GM21381 (cell line): ENCODE data around the gene TMEM54.
"Not testable (repeated sequence)": the region's sequence is repeated elsewhere in the genome, so short reads cannot be mapped to it uniquely, and the experiment has no call there.

Source experiments
- ATAC-seq: cut with Tn5 transposase; IDR thresholded peaks from one replicate; pipeline ENCODE4 v1.9.1; 2021; ENCODE audit warnings: mild to moderate bottlenecking, moderate library complexity; ENCODE audit not compliant: unreplicated experiment

TMEM54 gene

DNA sequence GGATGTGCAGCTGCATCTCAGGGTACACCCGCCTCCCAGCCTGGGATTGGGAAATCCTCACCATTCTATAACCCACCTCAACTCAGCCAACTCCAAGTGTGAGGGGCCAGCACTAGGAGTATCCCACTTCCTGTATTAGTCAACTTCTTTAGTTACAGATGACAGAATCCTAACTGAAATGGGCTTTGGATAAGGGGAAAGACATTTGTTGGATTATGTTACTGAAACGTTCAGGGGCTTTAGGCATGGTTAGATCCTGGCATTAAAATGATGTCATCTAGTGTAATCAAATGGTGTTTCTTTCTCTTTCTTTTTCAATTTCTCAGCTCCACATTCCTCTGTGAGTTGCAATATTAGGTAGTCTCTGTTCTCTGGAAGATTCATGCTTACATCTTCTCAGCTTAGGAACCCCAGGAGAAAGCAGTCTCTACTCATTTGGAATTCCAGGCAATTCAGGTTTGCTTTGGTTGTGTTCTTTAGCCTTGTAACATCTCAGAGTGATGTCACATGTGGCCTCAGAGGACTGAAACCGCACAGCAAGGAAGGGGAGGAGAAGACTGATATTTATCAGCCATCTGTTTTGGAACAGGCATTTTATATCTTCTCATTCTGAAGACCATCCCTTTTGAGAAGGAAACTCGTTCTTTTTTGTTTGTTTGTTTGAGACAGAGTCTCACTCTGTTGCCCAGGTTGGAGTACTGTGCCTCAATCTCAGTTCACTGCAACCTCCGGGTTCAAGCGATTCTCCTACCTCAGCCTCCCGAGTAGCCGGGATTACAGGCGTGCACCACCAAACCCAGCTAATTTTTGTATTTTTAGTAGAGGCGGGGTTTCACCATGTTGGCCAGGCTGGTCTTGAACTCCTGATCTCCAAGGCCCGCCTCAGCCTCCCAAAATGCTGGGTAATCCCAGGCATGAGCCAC is 18.9 kb upstream of the TMEM54 start:
- no peak for ATAC-seq

DNA sequence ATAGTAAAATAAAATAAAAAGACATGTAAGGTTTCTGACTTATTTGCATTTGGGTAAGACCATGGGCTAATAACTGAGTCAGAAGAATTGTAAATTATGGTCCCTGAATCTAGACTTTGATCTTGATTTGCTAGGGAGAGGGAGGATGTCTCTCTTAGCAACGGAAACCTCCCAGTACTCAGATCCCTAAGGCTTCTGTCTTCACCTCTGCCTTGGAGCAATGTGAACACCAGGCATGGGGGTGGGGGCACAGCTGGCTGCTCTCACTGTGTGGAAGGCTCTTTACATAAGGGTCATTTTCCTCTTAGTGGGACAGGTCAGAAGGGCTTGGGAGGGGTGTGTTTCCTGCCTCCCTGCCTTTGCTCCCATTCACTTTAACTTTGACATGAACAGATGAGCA is 17.0 kb upstream of the TMEM54 start:
- no peak for ATAC-seq

DNA sequence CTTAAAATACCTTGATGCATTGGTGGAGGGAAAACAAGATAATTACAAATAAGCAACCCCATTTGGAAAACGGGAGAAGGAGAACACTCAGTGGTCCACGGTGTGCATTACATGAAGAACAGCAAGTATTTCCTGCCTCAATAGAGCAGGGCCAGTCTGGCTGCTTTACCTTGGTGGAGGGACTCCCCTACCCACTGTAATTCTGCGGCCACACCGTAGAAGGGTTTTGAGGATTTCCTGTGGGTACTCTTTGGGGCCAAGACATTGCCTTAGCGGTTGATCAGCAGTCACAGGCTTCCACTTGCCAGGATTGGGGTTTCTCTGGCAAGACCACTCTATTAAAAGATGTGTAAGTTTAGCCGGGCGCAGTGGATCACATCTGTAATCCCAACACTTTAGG is 16.3 kb upstream of the TMEM54 start:
- ATAC-seq = no peak

DNA sequence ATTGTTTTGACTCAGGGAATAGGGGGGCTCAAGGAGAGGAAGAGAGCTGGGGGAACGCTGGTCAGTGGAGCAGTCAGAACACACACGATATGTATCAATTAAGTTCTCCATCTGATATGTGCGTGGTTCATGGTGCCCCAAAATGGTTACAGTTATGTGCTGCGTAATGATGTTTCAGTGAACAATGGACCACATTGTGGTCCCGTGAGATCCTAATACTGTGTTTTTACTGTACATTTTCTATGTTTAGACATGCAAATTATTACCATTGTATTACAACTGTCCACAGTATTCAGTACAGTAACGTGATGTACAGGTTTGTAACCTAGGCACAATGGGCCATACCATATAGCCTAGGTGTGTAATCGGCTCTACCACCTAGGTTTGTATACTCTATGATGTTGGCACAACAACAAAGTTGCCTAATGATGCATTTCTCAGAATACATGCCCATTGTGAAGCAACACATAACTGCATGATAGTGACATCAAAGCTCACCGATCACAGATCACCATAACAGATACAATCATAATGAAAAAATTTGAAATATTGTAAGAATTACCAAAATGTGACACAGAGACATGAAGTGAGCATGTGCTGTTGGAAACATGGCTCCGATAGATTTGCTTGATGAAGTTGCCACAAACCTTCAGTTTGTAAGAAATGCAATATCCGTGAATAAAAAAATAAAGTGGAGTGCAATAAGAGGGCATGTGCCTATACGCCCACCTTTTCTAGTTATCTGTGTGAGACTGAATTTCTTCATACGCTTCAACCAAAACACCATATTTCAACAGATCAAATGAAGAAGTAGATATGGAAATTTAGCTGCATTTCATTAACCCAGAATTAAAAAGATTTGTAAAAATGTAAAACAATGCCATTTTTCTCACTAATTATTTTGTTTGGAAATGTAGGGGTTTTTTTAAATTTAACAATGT is 14.8 kb upstream of the TMEM54 start:
- ATAC-seq = no peak

DNA sequence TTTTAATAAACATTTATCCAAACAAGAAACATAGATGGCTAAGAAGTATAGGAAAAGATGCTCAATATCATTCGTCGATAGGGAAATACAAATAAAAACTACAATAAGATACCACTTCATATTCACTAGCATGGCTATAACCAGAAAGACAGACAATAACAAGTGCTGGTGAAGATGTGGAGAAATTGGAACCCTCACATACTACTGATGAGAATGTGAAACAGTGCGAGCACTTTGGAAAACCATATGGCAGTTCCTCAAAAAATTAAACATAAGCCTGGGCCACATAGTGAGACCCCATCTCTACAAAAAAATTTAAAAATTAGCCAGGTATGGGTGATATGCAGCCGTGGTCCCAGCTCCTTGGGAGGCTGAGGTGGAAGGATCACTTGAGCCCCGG is 9.1 kb upstream of the TMEM54 start:
- ATAC-seq = no peak

DNA sequence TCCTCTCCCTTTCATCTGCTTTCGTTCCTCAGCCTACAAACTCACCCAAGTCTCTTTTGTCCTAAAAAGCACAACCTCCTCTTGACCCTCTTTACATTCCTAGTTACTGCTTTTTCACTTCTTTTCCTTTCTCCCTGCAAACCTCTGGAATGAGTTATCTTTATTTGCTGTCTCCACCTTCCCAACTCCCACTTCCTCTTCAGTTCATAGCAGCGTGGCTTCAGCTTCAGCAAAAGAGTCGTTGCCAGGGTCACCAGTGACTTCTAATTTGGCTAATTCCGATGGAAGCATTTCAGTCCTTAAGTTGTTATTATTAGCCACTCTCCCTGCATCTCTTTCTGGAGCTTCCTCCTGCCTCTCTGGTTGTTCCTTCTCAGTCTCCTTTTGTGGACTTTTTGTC is 6.2 kb upstream of the TMEM54 start:
- ATAC-seq = no peak

DNA sequence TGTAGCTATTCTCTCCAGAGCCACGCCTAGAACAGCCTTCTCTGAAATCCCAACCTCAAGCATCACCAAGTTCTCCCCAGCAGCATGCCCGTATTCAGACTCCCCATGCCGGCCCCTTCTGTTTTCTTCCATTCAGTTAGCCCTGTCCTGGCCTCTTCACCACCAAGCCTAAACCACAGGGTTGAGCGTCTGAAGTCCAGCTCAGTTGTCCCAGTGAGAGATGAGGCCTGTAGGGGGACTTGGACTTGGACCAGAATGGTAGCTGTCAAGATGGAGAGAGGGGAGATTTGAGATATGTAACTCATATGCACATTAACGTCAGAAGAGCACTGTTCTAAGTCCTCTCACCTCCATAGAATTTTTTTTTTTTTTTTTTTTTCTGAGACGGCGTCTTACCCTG is 5.5 kb upstream of the TMEM54 start:
- ATAC-seq = no peak

DNA sequence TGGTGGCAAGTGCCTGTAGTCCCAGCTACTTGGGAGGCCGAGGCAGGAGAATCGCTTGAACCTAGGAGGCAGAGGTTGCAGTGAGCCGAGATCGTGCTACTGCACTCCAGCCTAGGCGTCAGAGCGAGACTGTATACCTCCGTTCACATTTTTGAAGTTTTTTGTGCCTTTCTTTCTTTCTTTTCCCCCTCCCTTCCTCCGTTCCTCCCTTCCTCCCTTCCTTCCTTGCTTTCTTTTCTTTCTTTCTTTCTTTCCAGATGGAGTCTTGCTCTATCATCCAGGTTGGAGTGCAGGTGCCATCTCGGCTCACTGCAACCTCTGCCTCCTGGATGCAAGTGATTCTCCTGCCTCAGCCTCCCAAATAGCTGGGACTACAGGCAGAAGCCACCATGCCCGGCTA is 4.4 kb upstream of the TMEM54 start:
- ATAC-seq = not testable (repeated sequence)

DNA sequence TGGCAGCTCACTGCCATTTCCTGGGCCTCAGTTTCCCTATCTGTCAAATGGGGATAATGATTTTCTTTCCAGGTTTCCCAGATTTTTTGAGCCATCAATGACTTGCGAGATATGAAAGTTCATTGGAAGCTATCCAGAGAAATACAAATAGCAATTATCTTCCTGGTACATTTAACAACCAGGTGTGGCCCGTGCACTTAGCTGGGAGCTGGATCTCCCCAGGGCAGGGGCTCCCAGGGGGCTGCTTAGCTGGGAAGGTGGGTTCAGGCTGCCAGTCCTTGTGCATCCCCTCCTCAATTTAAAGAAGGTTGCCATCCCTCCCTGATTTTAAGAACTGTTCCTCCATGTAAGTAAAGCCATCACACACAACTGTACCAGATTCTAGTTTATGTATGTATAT is 3.6 kb upstream of the TMEM54 start:
- no peak for ATAC-seq

DNA sequence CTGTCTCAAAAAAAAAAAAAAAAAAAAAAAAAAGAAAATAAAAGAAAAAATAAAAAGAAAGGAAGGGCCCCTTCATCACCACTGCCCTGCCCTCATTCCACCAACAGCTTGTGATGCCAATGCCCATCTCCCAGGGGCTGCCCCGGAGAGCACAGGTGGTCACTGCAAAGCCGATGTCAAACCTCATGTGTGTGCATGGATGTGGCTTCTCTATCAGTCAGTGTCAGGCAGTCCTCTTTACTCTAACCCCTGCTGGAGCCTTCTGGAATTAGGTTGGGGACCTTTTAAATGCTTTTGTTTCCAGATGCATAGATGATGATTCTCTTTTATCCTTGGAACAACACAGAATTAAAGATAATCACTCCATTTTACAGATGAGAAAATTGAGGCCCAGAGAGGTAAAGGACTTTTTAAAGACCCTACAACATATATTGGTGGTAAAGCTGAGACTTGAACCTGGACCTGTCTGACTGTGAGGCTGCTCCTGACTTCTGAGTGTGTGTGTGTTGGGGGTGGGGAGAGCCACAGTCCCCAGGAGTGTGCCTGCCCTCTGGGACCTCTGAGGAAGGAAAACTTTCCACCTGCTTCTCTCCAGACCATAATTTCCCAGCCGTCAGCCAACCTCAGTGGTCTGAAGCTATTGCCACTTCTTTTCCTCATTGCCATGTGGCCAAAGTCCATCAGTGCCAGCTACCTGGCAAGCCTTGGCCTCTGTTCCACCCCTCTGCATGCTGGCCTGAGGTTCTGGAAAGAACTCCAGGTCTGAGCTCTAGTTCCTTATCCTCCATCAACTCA is 3.0 kb upstream of the TMEM54 start:
- ATAC-seq = no peak

DNA sequence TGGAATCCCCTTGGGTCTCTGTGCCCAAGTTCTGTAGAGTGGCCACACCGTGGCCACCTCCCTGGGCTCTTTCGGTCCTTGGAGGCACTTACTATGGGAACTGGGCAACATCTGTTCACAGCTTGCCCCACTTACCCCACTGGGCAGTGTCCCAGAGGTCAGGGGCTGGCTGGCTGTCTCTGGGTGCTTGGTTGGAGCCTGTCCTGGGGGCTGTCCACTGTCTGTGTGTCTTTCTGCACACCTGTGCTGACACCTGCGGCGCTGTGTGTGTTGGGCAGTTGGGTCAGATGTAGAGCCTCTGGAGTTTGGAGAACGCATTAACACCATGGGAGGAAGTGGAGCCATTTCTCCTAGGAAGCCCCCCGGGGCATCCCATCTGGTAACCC is 1.3 kb upstream of the TMEM54 start:
- ATAC-seq = no peak

DNA sequence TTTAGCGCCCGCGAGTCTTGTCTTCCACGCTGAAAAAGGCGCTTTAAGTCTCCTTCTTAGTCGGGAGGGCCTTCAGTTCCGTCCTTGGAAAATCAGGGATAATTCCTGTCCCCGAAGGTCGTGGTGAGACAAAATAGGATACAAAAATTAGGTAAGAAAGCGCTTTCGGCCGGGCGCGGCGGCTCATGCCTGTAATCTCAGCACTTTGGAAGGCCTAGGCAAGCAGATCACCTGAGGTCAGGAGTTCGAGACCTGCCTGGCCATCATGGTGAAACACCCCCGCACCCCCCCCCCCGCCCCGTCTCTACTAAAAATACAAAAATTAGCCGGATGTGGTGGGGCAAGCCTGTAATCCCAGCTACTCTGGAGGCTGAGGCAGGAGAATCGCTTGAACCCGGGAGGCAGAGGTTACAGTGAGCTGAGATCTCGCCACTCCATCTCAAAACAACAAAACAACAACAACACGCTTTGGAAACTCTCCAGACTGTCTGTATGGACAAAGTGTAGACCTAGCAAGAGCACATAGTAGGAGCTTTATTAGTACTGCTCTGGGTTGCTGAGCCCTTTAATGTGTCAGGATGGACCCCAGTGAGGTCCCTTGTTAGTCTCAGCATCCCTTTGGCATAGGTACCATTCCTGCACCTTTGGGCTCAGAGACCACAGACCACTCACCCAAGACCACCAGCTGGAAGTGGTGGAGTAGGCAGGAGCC is 790 bp upstream of the TMEM54 start:
- no peak for ATAC-seq

DNA sequence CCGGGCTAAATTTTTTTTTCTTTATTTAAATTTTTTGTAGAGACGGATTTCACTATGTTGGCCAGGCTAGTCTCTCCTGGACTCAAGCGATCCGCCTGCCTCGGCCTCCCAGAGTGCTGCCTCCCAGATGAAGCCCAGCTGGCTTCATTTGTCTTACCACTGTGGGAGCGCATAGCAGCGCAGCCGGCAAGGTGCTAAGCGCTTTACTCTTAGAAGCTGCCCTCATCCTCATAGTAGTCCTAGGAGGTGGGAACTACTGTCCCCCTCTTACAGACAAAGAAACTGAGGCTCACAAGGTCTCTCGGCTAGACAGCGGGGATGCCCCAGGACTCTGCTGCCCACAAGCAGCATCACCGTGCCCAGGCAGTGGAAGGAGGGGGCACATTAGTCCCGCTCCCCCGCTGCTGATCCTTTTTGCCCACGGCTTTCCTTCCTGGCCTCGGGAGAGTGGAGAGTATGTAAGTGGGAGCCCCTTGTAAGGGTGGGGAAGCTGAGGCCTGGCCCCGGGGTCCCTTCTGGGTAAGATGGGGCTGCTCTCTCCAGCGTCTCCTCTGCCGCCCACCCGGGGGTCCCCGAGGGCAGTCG is 726 bp downstream of the TMEM54 start:
- ATAC-seq = no peak

DNA sequence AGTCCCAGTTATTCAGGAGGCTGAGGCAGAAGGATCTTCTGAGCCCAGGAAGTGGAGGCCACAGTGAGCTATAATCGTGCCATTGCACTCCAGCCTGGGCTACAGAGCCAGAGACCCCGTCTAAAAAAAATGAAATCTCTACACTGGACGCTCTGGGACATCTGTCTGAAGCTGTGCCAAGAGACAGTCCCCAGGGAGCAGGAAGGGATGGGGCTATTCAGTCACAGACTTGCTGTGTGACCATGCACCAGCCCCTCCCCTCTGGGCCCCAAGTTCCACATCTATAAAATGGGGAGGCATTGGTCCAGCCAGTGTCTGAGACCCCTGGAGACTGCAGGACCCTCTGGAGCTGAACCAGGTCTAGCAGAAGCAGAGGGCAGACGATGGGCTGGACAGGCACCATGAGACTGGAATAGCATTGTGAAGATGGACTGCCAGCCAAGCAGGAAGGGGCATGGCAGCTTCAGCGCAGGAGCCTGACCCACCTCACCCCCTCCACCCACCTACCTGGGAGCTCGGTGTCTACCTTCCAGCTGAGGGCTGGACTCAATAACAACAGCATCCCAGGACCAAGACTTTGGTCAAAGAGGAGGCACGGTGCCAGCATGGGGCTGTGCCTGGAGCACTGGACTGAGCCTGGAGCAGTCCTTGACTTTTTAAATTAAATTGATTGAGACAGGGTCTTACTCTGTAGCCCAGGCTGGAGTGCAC is 1.4 kb downstream of the TMEM54 start:
- no peak for ATAC-seq

DNA sequence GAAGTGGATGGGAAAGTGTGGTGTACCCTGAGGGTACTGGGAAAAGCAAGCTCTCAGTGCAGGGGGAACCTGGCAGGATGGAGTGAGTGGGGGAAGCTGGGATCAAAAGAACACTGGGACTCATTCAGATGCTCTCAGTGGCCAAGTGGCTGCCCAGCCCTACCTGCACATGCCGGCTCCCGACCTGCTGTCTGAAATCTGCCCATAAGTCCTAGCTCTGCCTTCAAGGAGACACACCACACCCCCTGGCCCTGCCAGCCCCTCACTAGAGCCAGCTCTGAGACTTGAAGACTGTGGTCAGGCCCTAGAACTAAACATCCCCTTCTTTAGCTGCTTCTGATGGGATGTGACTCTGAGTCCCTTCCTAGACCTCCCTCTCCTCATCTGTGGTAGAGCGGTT is 2.2 kb downstream of the TMEM54 start:
- no peak for ATAC-seq

DNA sequence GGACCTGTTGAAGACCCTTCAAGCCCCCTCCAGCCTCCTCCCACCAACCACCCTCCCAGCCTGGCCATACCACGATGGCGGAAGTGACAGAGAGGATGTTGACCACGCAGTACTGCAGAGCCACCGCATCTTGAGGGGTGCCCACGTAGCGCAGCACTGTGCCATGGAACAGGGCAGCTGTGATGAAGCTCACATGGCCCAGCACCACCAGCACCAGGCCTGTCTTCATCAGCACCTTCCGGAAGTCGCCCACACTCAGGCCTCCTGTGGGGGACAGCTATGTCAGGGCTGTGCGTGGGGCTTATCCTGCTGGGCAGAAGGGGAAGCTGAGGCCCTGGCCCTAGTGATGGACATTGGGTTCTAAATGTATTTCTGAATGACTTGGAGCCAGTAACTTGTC is 3.1 kb downstream of the TMEM54 start:
- no peak for ATAC-seq

DNA sequence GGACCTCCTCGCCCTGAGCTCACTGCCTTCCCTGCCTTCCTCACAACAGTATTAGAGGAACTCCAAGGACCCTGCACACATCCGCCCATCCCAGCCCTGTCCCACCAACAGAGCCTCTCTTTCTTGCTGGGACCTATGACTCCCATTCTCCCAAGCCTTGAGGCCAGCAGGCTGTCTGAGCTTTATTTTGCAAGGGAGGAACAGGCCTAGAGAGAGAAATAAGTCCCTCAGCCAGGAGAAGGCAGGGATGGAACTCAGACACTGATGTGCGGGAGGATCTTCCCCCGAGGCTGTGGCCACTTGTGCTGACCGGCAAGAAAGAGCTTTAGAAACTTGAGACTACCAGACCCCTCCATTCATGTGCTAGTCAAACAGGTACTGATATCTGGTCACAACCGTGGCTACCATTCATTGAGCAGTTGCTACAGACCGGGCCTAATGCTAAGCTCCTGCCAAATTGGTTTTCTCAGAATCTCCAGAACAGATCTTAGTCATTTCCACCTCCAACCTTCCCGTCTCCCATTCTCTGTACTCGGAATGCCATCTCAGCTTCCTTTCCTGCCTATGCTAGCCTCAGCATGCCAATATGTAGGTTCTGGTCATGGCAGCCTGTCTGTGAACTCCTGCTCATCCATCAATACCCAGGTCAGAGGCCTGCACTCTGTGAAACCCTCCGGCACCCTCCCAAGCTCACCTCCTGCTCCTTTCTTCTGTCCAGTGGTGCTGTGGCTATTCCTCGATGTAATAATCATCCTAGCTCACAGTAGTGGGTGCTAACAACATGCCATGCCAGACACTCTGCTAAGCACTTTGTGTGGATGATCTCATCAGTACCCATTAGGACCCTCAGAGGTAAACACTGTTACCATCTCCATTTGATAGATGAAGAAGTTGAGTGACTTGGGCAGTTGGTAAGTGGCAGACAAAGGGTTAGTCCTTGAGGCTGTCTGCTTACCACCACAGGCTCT is 3.8 kb downstream of the TMEM54 start:
- no peak for ATAC-seq

DNA sequence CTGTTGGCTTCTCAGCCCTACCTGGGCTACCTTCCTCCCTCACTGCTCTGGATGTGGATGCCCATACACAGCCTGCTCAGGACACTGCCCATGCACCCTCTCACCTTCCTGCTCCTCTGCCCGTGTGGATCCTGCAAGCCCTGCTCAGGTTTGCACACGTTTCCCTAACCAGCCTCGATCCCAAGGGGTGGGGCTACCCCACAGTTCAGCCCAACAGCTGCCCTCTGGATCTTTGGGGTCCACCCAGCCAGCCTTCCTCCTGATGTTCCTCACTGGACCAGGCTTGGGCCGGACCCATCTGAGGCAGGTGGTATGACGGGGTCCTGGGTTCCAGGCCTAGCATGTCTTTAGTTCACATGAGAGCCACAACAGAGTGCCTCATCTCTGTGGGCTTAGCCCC is 4.7 kb downstream of the TMEM54 start:
- no peak for ATAC-seq
